Parathyroid adenoma (tissue), 2 donors: ENCODE results near the gene TMEM231.
A peak's percentile ranks its signal among the peaks of the same experiment; 100 is the strongest.
"Not testable (repeated sequence)": the region's sequence is repeated elsewhere in the genome, so short reads cannot be mapped to it uniquely, and the experiment has no call there.

Experiments
- H2AFZ ChIP-seq: fragments of 300-600 bp; sonication (generic); one replicate; pipeline ENCODE4 v1.7.0; 2017; ENCODE audit warnings: antibody characterized with exemption, mild to moderate bottlenecking
- H3K27ac ChIP-seq: fragments of 300-600 bp; sonication (generic); one replicate; pipeline ENCODE4 v1.7.0; 2017
- H3K27me3 ChIP-seq: fragments of 300-600 bp; sonication (generic); one replicate; pipeline ENCODE4 v1.7.0; 2017; ENCODE audit warnings: low read length; ENCODE audit not compliant: control insufficient read depth, insufficient read depth
- H3K36me3 ChIP-seq: fragments of 300-600 bp; sonication (generic); one replicate; pipeline ENCODE4 v1.7.0; 2017; ENCODE audit warnings: low read length; ENCODE audit not compliant: control insufficient read depth, insufficient read depth
- H3K4me1 ChIP-seq: fragments of 300-600 bp; sonication (generic); one replicate; pipeline ENCODE4 v1.7.0; 2017; ENCODE audit warnings: control low read depth
- H3K4me2 ChIP-seq: fragments of 300-600 bp; sonication (generic); one replicate; pipeline ENCODE4 v1.7.0; 2017; ENCODE audit warnings: low read length
- H3K4me3 ChIP-seq: fragments of 300-600 bp; sonication (generic); one replicate; pipeline ENCODE4 v1.7.0; 2017; ENCODE audit warnings: low read depth, low read length
- H3K79me2 ChIP-seq: fragments of 300-600 bp; sonication (generic); one replicate; pipeline ENCODE4 v1.7.0; 2017; ENCODE audit warnings: control low read depth
- H3K9ac ChIP-seq: fragments of 300-600 bp; sonication (generic); one replicate; pipeline ENCODE4 v1.7.0; 2017; ENCODE audit warnings: mild to moderate bottlenecking
- H3K9me3 ChIP-seq: fragments of 300-600 bp; sonication (generic); one replicate; pipeline ENCODE4 v1.7.0; 2017; ENCODE audit warnings: low read length; ENCODE audit not compliant: control insufficient read depth
- CTCF ChIP-seq: fragments of 300-600 bp; sonication (generic); IDR thresholded peaks from one replicate; pipeline ENCODE4 v1.7.0; 2017; ENCODE audit warnings: antibody characterized with exemption, mild to moderate bottlenecking
- donor health status: primary hyperparathyroidism.

Gene TMEM231

GRCh38 chr16:75552951-75553350 lies 3.1 kb downstream of the TMEM231 start:
- H3K27ac ChIP-seq: no peak overlapping the region
- peaks cover 15% of the 10 kb centered on the region for H3K79me2 ChIP-seq
- H3K4me1 ChIP-seq: no peaks in the 10 kb centered on the region
- H3K36me3 ChIP-seq: no peaks in the 10 kb centered on the region
- no peak overlapping the region for H3K4me2 ChIP-seq
- H3K4me3 ChIP-seq: no peak overlapping the region
- no peak overlapping the region for H2AFZ ChIP-seq
- no peak overlapping the region for H3K9ac ChIP-seq
- no peaks in the 10 kb centered on the region for H3K9me3 ChIP-seq
- H3K27me3 ChIP-seq: no peaks in the 10 kb centered on the region
- TF ChIP-seq CTCF: no peak

DNA sequence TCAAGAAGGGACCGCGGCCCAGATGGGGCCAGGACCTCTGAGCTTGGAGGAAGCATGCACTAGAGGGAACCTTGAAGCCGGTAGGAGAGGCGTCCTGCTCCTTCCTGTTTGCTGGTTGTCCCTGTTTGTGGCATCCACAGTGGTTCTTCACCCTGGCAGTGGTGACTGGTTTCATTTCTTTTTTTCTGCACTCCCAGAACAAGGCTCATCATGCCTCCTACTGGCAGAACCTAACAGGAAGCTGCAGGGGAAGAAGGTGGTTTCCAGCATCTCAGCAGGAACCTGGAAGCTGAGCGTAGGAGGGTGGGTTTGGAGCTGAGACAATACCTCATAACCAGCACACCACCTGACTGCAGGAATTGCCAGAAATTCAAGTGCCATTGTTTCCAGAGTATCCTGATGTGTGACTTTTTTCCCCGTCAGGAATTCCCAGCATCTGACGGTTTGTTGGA lies 5.8 kb downstream of the TMEM231 start:
- no peaks in the 10 kb centered on the region for H3K4me1 ChIP-seq
- no peaks in the 10 kb centered on the region for H3K27me3 ChIP-seq
- H3K4me2 ChIP-seq: no peak overlapping the region
- H3K79me2 ChIP-seq: peaks cover 15% of the 10 kb centered on the region
- H3K36me3 ChIP-seq: no peaks in the 10 kb centered on the region
- H3K9me3 ChIP-seq: no peaks in the 10 kb centered on the region
- no peak overlapping the region for H2AFZ ChIP-seq
- no peak overlapping the region for H3K4me3 ChIP-seq
- H3K27ac ChIP-seq: peak overlapping the region; percentile 32
- no peak for TF ChIP-seq CTCF
- H3K9ac ChIP-seq: no peak overlapping the region

DNA sequence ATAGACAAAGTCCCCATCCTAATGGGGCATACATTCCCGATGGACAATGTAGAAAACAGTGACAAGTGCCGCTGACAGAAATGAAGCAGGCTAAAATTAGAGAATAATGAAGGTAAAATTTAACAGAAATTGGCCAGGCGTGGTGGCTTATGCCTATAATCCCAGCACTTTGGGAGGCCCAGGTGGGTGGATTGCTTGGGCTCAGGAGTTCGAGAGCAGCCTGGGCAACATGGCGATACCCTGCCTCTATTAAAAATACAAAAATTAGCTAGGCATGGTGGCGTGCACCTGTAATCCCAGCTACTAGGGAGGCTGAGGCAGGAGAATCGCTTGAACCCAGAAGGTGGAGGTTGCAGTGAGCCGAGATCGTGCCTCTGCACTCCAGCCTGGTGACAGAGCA lies 7.6 kb downstream of the TMEM231 start:
- H3K9ac ChIP-seq, H3K4me2 ChIP-seq, H3K27me3 ChIP-seq, H3K9me3 ChIP-seq, H3K4me1 ChIP-seq, H3K4me3 ChIP-seq, H3K36me3 ChIP-seq, H3K27ac ChIP-seq, H2AFZ ChIP-seq: not testable (repeated sequence)
- peaks cover 11% of the 10 kb centered on the region for H3K79me2 ChIP-seq

GRCh38 chr16:75546293-75546692 lies 9.8 kb downstream of the TMEM231 start:
- Histone ChIP-seq H3K27ac (no peak overlapping the region), H3K9me3 (no peaks in the 10 kb centered on the region), H3K27me3 (no peaks in the 10 kb centered on the region), H3K9ac (no peak overlapping the region), H3K4me2 (no peak overlapping the region), H3K79me2 (peaks cover 5% of the 10 kb centered on the region), H3K4me1 (no peaks in the 10 kb centered on the region), H3K4me3 (no peak overlapping the region), H2AFZ (no peak overlapping the region), H3K36me3 (no peaks in the 10 kb centered on the region)
- no peak for TF ChIP-seq CTCF

- H3K4me3 ChIP-seq, H3K36me3 ChIP-seq, H2AFZ ChIP-seq, H3K9ac ChIP-seq, H3K4me2 ChIP-seq, H3K27ac ChIP-seq, H3K4me1 ChIP-seq, H3K79me2 ChIP-seq, H3K27me3 ChIP-seq, H3K9me3 ChIP-seq: not testable (repeated sequence)
Measured at GRCh38 chr16:75545879-75546278, 10.2 kb downstream of the TMEM231 start.

DNA sequence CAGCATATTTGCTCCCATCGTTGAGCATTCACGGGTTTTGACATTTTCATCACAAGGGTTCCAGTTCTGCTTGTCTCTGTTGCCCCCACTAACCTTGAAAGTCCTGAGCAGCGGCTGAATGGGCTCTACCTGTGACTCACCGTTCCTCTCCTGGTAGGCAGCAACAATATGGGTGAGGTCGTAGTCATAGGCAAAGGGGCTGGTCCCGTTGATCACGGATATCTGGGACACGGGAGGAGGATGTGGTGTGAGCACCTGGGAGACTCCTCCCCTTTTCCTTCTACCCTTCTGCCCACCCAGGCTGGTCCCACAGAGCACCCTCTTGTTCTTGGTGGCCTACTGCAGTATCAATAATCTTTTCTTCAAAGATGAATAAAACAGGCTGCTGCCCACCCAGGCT lies 13.6 kb downstream of the TMEM231 start:
- not testable (repeated sequence) for H3K9ac ChIP-seq, H3K27ac ChIP-seq, H3K4me1 ChIP-seq

More for the DNA sequence above, 13.6 kb downstream of the TMEM231 start:
- not testable (repeated sequence) for H3K27me3 ChIP-seq, H3K4me3 ChIP-seq, H3K9me3 ChIP-seq, H3K4me2 ChIP-seq, H3K36me3 ChIP-seq, H3K79me2 ChIP-seq, H2AFZ ChIP-seq
